ENCODE data around the gene MNS1. TPM values are rescaled to one million over a fixed set of nuclear protein-coding genes. Genes with fewer than 3 reads are reported as not detected.

MNS1 gene
- total and polyA plus RNA-seq, 8 donors: 0.58 to 39.4 (median 1.2) TPM; not detected in 1

DNA sequence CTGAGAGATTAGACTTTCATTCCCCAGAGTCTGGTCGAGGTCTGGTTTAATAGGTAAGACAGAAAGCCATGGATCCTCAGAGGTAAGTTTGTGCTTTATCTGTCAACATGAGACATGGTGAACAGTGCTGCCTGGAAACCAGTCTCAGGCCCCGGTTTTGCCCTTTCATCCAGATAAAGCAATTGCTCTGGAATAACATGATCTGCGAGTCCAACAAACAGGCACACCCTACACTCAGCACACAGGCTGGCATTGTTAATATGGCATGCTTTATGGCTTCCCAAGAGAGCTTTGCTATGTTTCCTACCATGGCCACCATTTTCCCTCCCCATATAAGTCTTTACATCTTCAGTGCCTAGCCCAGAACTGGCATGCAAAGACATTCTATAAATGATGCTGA lies 30.1 kb upstream of the MNS1 start:
- Histone ChIP-seq H3K27ac (no peak overlapping the region), H3K4me3 (no peak overlapping the region), H3K9me3 (no peaks in the 10 kb centered on the region), H3K36me3 (no peaks in the 10 kb centered on the region), H3K4me1 (peaks cover 0 to 6% (median 2%) of the 10 kb centered on the region in 4 donors), H3K27me3 (no peaks in the 10 kb centered on the region)
- intact Hi-C loops (cut with DNase I; ENCODE audit: low total_unique reads): no loop called here
- WGBS, 5 donors: 18 to 45% (median 35%) methylated on average over 3 of the region's 3 CpGs
- TF ChIP-seq, protein P1, sequence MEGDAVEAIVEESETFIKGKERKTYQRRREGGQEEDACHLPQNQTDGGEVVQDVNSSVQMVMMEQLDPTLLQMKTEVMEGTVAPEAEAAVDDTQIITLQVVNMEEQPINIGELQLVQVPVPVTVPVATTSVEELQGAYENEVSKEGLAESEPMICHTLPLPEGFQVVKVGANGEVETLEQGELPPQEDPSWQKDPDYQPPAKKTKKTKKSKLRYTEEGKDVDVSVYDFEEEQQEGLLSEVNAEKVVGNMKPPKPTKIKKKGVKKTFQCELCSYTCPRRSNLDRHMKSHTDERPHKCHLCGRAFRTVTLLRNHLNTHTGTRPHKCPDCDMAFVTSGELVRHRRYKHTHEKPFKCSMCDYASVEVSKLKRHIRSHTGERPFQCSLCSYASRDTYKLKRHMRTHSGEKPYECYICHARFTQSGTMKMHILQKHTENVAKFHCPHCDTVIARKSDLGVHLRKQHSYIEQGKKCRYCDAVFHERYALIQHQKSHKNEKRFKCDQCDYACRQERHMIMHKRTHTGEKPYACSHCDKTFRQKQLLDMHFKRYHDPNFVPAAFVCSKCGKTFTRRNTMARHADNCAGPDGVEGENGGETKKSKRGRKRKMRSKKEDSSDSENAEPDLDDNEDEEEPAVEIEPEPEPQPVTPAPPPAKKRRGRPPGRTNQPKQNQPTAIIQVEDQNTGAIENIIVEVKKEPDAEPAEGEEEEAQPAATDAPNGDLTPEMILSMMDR (IDR thresholded peaks at IDR 0.05): no peak
- TF ChIP-seq POLR2A (IDR thresholded peaks at IDR 0.05): no peak
- no peak for TF ChIP-seq POLR2AphosphoS5 (IDR thresholded peaks at IDR 0.05)
- TF ChIP-seq EP300 (IDR thresholded peaks at IDR 0.05): no peak
- DNase-seq: peak in 1 of 2 donors; percentile 77

DNA sequence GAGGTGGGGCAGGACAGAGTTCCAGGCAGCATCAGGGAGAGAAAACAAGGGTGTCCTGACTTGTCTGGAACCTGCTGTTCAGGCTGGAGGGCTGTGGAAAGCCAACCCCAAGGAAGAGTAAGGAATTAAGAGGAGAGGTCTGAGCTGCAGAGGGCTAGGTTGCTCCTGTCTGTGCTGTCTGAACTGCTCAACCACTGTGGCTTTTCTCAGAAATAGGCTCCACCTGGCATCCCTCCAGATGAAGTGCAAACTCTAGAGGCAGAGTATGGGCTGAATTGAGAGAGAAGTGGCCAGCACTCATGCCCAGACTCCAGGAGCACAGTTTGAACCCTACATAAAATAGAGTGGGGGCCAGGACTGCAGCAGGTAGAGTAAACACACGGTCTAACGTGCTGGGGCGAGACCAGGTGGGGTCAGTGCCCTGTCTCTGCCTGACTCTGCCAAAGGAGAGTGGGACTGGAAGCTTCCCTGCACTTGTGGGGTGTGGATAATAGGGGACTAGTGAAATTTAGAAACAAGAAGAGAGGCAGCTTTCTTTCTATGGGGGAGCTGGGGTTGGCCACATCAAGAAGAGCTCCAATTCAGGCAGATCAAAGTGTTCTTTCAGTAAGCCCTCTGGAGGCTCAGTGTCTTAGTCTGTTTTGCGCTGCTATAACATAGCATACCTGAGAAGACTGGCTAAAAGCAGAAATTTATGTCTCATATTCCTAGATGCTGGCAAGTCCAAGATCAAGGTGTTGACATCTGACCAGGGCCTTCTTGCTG lies 28.0 kb upstream of the MNS1 start:
- Histone ChIP-seq H3K9me3 (no peaks in the 10 kb centered on the region), H3K36me3 (no peaks in the 10 kb centered on the region), H3K27me3 (no peaks in the 10 kb centered on the region), H3K4me1 (peaks cover 0 to 6% (median 2%) of the 10 kb centered on the region in 4 donors), H3K4me3 (no peak overlapping the region), H3K27ac (no peak overlapping the region)
- 81 to 87% (median 86%) methylated on average over 4 of the region's 4 CpGs for WGBS, 5 donors
- TF ChIP-seq POLR2AphosphoS5 (IDR thresholded peaks at IDR 0.05): no peak
- TF ChIP-seq, protein P1 (IDR thresholded peaks at IDR 0.05): no peak
- TF ChIP-seq EP300 (IDR thresholded peaks at IDR 0.05): no peak
- TF ChIP-seq POLR2A (IDR thresholded peaks at IDR 0.05): no peak
- intact Hi-C loops (cut with DNase I; ENCODE audit: low total_unique reads): no loop called here
- no peak for DNase-seq

DNA sequence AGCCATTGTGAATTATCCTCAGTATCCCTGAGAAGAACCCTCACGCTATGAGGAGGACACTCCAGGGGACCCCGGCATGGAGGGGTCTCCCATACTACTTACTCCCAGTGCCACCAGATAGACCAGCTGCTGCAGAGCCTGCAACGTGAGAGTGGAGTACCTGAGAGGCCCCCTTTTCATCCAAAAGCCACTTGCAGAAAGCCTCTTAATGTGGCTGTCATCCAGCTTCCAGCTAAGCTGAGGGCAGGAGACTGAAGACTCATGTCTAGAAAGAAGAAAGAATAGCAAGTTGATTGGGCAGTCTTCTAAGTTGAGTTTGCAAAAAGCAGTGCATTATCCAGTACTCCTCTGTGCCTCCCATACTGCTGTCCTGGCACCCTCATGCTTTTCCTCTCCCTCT lies 27.3 kb upstream of the MNS1 start:
- intact Hi-C loops (cut with DNase I; ENCODE audit: low total_unique reads): no loop called here
- 65 to 92% (median 81%) methylated on average over 3 of the region's 3 CpGs for WGBS, 5 donors
- Histone ChIP-seq H3K9me3 (no peaks in the 10 kb centered on the region), H3K4me3 (no peak overlapping the region), H3K36me3 (no peaks in the 10 kb centered on the region), H3K4me1 (peaks cover 0 to 6% (median 2%) of the 10 kb centered on the region in 4 donors), H3K27ac (no peak overlapping the region), H3K27me3 (no peaks in the 10 kb centered on the region)
- no peak for DNase-seq
- TF ChIP-seq POLR2AphosphoS5 (IDR thresholded peaks at IDR 0.05): no peak
- TF ChIP-seq, protein P1 (IDR thresholded peaks at IDR 0.05): no peak
- no peak for TF ChIP-seq EP300 (IDR thresholded peaks at IDR 0.05)
- TF ChIP-seq POLR2A (IDR thresholded peaks at IDR 0.05): no peak

DNA sequence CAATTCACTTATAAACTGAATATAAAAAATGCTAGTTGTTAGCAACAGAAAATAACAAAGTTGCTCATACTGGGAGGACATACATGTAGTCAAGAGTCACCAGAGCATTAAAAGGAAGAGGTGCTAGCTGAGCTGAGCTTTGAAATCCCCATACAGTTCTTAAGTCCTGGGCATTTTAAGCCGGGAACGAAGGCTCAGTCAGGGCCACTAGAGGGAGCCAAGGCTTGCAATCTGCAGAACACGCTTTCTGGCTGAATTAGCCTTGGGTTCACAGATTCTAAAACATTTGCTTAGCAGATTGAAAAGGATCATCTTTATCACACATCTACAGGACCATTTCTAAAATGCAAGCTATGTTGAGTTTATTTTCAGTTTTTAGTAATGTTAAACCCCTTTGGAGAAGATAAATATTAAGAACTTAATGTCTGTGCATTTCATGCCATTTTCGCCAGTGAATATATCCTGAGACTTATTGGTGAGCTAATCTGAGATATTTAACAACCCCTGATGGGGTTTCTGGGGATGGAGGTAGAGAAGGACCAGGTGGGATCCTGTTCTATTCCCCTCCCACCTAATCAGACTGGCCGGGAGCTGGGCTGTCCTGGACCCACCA lies 26.3 kb upstream of the MNS1 start:
- DNase-seq: peak; percentile 71 to 93
- intact Hi-C loops (cut with DNase I; ENCODE audit: low total_unique reads): no loop called here
- TF ChIP-seq POLR2A (IDR thresholded peaks at IDR 0.05): no peak
- TF ChIP-seq, protein P1 (IDR thresholded peaks at IDR 0.05): peak in 5 of 7 experiments; percentile 50 to 77 (median 65)

More for the DNA sequence above, 26.3 kb upstream of the MNS1 start:
- Histone ChIP-seq H3K27me3 (no peaks in the 10 kb centered on the region), H3K4me3 (no peak overlapping the region), H3K36me3 (no peaks in the 10 kb centered on the region), H3K9me3 (no peaks in the 10 kb centered on the region), H3K27ac (no peak overlapping the region), H3K4me1 (no peaks in the 10 kb centered on the region)
- WGBS, 5 donors: 35 to 38% (median 37%) methylated on average over 5 of the region's 5 CpGs
